BE2C (cell line): Measurements from ENCODE around the gene TMEM255B.

ENCODE experiments used
- DNase-seq: peaks from one replicate; pipeline ENCODE4 v3.0.0-alpha.2; 2020
- H3K27me3 ChIP-seq: fragments of 250-450 bp; sonication (Bioruptor Pico); 2 replicates; pipeline ENCODE4 v1.5.1; 2020; ENCODE audit warnings: mild to moderate bottlenecking
- H3K36me3 ChIP-seq: fragments of 250-450 bp; sonication (Bioruptor Pico); 2 replicates; pipeline ENCODE4 v1.5.1; 2020; ENCODE audit warnings: mild to moderate bottlenecking
- H3K4me1 ChIP-seq: fragments of 250-450 bp; sonication (Bioruptor Pico); 2 replicates; pipeline ENCODE4 v1.5.1; 2020
- H3K4me3 ChIP-seq: 2 replicates; pipeline ENCODE4 v1.5.1; 2011; ENCODE audit warnings: low read depth, low read length
- H3K9me3 ChIP-seq: fragments of 250-450 bp; sonication (Bioruptor Pico); 2 replicates; pipeline ENCODE4 v1.5.1; 2020
- TF ChIP-seq, protein P1 (sequence below): IDR thresholded peaks from 2 replicates; pipeline ENCODE4 v1.5.1; 2012; ENCODE audit warnings: mild to moderate bottlenecking, low read depth, low read length

The TMEM255B gene

DNA sequence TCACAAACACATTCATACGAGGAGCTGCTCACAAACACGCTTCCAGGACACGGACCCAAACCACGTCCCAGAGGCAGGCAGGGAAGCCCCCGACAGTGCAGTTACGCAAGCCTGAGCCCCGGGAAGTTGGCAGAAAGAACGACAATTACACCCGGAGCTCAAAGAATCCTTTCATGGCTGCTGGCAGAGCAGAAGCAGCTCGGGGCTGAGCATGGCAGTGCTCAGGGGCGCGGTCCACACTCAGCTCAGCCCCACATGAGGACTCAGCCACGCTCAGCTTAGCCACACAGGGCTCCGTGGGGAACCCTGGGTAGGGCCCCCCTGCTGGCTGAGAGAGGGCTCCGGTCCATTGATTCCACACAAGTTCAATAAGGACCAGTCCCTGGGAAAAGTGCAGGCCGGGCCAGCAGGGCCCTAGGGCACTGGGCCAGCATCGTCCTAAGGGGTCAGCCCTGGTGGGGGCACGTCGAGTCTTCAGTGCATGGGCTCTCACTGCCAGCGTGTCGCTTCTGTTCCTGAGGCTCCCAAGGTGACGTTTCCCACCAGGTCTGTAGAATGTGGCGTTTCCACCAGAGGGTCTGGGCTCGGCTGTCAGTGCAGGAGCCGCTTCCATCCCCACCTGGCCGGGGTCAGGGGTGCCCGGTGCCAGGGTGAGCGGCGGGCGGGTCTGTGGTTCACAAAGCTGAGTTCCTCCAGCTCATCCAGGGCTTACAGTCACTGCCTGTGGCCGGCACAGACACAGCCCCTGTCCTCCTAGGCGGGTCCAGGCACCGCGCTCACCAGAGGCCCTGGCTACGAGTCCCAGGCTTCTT is 81.7 kb downstream of the TMEM255B start:
- no peaks in the 10 kb centered on the region for H3K27me3 ChIP-seq
- H3K4me3 ChIP-seq: no peak overlapping the region
- no peaks in the 10 kb centered on the region for H3K9me3 ChIP-seq
- no peaks in the 10 kb centered on the region for H3K36me3 ChIP-seq
- no peak for DNase-seq
- TF ChIP-seq, protein P1, sequence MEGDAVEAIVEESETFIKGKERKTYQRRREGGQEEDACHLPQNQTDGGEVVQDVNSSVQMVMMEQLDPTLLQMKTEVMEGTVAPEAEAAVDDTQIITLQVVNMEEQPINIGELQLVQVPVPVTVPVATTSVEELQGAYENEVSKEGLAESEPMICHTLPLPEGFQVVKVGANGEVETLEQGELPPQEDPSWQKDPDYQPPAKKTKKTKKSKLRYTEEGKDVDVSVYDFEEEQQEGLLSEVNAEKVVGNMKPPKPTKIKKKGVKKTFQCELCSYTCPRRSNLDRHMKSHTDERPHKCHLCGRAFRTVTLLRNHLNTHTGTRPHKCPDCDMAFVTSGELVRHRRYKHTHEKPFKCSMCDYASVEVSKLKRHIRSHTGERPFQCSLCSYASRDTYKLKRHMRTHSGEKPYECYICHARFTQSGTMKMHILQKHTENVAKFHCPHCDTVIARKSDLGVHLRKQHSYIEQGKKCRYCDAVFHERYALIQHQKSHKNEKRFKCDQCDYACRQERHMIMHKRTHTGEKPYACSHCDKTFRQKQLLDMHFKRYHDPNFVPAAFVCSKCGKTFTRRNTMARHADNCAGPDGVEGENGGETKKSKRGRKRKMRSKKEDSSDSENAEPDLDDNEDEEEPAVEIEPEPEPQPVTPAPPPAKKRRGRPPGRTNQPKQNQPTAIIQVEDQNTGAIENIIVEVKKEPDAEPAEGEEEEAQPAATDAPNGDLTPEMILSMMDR: no peak
- peaks cover 15% of the 10 kb centered on the region for H3K4me1 ChIP-seq

DNA sequence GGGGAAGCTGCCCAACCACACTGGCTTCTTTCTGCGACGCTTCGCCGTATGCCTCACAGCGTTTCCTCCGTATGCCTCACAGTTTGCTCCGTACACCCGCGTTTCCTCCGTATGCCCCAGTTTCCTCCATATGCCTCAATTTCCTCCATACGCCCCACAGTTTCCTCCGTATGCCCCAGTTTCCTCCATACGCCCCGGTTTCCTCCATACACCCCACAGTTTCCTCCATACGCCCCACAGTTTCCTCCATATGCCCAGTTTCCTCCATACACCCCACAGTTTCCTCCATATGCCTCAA is 82.3 kb downstream of the TMEM255B start:
- H3K36me3 ChIP-seq: no peaks in the 10 kb centered on the region
- H3K27me3 ChIP-seq: no peaks in the 10 kb centered on the region

DNA sequence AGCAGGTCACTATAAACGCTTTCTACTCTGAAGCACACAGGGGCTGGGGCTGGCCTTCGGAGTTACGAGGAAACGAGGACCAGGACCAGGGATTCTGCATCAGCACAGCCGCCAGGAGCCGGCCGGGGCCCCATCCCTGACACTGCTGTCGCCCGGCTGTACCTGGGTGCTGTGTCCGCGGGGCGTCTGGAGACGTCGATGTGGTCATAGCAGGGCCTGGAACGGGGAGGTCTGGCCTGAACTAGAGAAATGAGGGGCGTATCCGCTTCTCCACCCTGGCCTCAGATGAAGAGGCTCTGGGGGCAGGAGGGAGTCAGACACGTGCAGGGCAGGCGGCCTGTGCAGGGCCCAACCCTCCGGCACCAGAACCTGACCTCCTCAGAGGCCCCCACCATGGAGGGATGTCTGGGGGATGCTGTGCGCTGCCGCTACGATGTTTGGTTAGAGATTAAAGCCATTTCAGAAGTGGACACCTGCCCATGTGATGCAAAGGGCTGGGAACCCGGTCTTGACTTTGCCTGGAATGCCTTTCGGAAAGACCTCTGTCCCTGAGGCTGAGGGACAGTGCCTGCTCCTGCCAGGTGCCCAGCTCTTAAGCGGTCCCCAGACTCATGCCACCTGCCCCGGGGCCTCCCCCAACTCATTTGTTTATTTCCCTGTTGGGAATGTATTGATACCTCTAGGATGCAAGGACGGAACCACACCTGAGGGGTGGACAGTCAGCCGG is 83.5 kb downstream of the TMEM255B start:
- H3K9me3 ChIP-seq: no peaks in the 10 kb centered on the region
- H3K4me1 ChIP-seq: peaks cover 8% of the 10 kb centered on the region
- H3K36me3 ChIP-seq: no peaks in the 10 kb centered on the region
- TF ChIP-seq, protein P1: no peak
- no peaks in the 10 kb centered on the region for H3K27me3 ChIP-seq
- no peak overlapping the region for H3K4me3 ChIP-seq
- no peak for DNase-seq

More for the DNA sequence above, 82.3 kb downstream of the TMEM255B start:
- H3K4me1 ChIP-seq: peaks cover 15% of the 10 kb centered on the region
- no peak overlapping the region for H3K4me3 ChIP-seq
- H3K9me3 ChIP-seq: no peaks in the 10 kb centered on the region
- TF ChIP-seq, protein P1: no peak
- DNase-seq: no peak

DNA sequence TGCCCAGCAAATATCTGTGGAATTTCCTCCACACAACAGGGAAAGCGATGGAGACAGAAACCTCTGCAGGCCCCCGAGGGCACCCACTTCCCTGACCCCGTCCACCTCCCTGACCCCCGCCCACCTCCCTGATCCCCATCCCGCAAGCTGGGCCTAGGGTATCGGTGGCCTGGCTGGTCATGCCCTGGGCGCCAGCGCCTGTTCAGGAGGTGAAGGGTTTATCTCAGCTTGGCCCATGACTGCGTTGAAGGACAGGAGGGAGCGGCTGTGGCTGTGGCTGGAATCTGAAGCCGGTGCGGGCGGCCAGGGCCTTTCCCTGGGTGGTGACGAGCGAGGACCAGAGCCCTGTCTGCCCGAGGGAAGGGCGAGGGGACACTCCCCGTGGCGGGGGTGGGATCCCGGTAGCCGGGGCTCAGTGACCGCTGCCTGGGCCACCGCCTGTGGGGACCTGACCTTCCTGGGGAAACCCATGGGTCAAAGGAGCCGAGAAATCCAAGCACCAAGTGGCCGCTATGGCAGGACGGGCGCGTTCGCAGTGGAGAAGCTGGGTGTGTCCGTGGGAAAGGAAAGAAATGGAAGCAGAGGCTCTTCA is 84.1 kb downstream of the TMEM255B start:
- no peak for DNase-seq
- no peaks in the 10 kb centered on the region for H3K36me3 ChIP-seq

GRCh38 chr13:113843864-113844556 is 85.0 kb downstream of the TMEM255B start:
- TF ChIP-seq, protein P1: 0 out of 2 replicates have a peak, but pooled peaks have one; percentile 12
- no peaks in the 10 kb centered on the region for H3K36me3 ChIP-seq
- DNase-seq: no peak
- no peak overlapping the region for H3K4me3 ChIP-seq
- H3K4me1 ChIP-seq: peaks cover under 1% of the 10 kb centered on the region
- H3K9me3 ChIP-seq: no peaks in the 10 kb centered on the region
- no peaks in the 10 kb centered on the region for H3K27me3 ChIP-seq

More for the DNA sequence above, 84.1 kb downstream of the TMEM255B start:
- H3K27me3 ChIP-seq: no peaks in the 10 kb centered on the region
- TF ChIP-seq, protein P1: no peak
- H3K4me1 ChIP-seq: peaks cover 4% of the 10 kb centered on the region
- H3K4me3 ChIP-seq: no peak overlapping the region
- H3K9me3 ChIP-seq: no peaks in the 10 kb centered on the region
